Left cardiac atrium (tissue), 4 donors: ENCODE data around the gene JSRP1. TPM values are rescaled to one million over a fixed set of nuclear protein-coding genes. Genes with fewer than 3 reads are reported as not detected.

Source experiments
- ATAC-seq, 2 donors: fragments of 200-7000 bp; cut with Tn5 transposase; one replicate each; pipeline ENCODE4 v1.9.1; 2020; ENCODE audit warnings: mild to moderate bottlenecking in 2 of 2, moderate library complexity in 2 of 2
- DNase-seq: peaks from one replicate; pipeline ENCODE4 v3.0.0-alpha.2; 2020
- intact Hi-C, 2 donors: fragments of 100-400 bp; cut with DNase I; formaldehyde crosslinking; loops; one replicate each; pipeline versions ENCODE4 v1.14.1 to v1.15.1; 2022 to 2023
- long read RNA-seq: library from polyadenylated mRNA; unstranded; transcript quantifications from one replicate; pipeline ENCODE4 v2.0.0, GENCODE V29; 2021
- total RNA-seq, 2 donors: library from RNA; stranded (reverse); fragmentation: NEBNext Ultra II Directional; extraction: Animal tissue kit (Norgen Biotek cat#: 25700); gene quantifications; one replicate each; pipeline ENCODE4 v1.2.1, GENCODE V29; 2021
- donor health status: DM: no; HTN: yes; CAD: no.
- donor health status: DM: no; HTN: yes; CAD: no; lungs with severe emphysema.
- donor health status: DM: yes; HTN: yes; CAD: no.
- donor health status: Dilated cardiomyopathy.

Gene JSRP1
- total RNA-seq: under 1 TPM in 1 of 2 donors, not detected in 1; 0.27 TPM
- long read RNA-seq: 0 reads

GRCh38 chr19:2255982-2256685, at the start of gene JSRP1:
TSS of gene JSRP1 (minus strand) at chr19:2256417. CDS start at chr19:2255314, 1,103 bp downstream.
- ATAC-seq: no peak
- intact Hi-C loops: no loop called here
- DNase-seq: no peak

DNA sequence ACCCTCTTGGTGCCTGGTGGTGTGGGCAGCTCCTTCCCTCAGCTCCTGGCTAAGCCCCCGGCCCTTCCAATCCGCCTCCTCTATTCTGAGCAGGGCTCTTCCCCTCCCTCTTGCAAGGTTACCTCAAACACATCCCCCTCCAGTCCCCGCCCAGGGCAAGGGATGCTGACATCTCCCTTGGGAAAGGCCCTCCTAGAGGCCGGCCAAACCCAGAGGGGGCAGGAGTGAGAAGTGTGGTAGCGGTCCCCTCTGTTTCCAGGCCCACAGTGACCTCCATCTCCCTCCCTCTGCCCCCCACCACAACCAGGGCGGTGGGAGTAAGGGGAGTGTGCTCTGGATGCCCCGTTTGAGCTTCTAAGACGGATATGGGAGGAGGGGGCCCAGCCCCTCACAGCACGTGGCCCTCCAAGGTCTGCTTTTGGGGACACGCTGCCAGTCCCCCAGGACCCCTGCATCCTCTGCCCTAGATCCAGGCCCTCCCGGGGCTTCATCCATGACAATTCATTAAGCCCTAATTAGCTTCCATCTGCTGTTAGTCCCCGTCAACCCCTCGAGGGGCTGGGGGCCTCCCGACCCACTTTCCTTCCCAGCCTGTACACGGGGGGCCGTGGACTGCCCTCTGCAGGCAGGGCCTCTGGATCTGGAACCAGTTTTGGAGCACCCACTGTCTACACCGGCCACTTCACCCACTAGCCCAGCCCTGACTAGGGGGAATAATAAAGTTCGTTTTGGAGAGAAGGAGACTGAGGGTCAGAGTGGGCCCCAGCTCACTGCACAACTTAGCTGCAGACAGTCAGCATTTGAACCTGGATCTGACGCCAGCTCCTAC, 49.4 kb upstream of the JSRP1 start:
- ATAC-seq (no peak), DNase-seq (no peak)
- intact Hi-C loops: no loop called here

DNA sequence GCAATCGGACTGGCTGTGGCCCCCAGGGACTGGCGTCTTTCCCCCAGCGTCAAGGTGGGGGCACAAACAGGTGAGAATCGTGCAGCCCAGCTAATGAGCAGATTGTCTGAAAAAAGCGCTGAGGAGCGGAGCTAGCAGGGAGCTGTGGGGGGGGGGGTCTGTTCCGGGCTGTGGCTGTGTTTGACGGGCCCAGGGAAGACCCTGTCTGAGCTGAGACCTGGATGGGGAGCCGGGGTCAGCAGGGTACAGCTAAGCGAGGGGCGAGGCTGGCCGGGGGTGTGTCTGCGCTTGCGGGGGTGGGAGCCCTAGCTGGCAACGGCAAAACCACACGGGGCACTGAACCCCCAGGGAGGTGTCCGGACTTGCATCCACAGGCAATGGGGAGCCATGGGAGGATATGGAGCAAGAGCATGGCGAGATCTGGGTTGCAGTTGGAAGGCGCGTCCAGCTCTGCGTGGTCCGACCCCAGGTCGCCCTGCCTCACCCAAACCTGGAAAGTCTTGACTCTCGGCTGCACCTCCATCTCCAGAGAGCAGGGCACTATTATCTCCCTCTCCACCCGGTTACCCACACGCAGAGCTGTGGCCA, 47.1 kb upstream of the JSRP1 start:
- ATAC-seq: no peak
- DNase-seq: no peak
- intact Hi-C loops: no loop called here

DNA sequence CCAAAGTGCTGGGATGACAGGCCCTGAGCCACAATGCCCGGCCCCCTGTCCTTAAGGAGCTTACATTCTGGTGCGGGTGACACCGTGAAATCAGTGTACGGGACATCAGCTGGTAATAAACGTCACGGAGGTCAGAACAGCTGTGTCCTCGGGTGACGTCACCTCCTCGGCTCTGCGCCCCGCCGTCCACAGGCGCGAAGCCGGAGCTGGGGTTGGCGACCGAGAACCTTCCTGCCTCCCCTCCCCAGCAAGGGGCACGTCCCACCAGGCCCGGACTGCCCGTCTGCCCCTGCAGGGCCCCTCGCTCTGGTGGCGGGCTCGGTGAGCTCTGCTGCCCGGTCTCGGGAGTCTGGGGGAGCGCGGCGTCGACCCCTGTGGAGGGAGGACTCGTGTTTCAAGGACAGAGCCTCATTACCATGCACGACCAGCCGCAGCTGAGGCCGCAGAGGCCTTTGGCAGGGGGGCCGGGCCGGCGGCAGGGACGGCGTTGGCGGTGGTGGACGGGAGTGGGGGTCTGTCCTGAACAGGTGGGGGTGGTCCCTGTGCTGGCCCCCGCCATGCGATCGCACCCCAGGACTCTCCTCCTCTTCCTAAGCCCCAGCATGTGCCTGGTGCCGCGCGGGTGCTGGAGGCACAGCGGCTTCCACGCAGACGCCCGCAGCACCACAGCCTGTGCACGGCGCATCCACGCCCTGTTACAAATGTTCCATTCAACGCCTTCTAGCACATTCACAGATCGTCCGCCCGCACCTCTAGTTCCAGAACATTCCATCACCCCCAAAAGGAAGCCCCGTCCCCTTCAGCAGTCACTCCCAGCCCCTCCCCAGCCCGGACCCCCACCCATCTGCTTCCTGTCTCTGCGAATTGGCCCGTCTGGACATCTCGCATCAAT, 46.3 kb upstream of the JSRP1 start:
- DNase-seq: peak; percentile 72
- intact Hi-C loops: no loop called here
- peak; percentile 53 to 66 for ATAC-seq

GRCh38 chr19:2300533-2300932, 44.3 kb upstream of the JSRP1 start:
- intact Hi-C loops: no loop called here
- DNase-seq: no peak
- ATAC-seq: no peak

GRCh38 chr19:2296141-2296540, 39.9 kb upstream of the JSRP1 start:
- no peak for ATAC-seq
- intact Hi-C loops: no loop called here
- no peak for DNase-seq

- DNase-seq: peak; percentile 56
- intact Hi-C loops: no loop called here
- ATAC-seq: peak; percentile 68 to 78
These were observed 38.6 kb upstream of the JSRP1 start for GRCh38 chr19:2294687-2295335.

DNA sequence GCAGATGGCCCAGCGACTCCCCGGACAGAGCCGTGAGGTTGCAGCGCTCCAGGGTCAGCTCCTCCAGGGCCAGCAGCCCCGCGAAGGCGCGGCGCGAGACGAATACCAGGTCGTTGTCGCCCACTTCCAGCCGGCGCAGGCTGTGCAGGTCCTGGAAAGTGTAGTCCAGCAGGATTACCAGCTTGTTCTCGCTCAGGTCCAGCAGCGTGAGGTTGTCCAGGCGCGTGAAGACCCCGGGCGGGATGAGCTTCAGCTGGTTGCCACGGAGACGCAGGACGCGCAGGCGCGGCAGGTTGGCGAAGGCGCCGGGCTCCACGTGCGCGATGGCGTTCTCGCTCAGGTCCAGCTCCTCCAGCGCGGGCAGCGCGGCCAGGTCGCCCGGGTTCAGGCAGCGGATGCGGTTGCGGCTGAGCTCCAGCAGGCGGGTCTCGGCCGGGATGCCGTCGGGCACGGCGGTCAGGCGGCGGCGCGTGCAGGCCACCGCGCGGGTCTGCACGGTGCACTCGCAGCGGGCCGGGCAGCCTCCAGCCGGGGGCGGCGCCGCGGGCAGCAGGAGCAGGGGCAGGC, 35.1 kb upstream of the JSRP1 start:
- intact Hi-C loops: no loop called here
- no peak for DNase-seq

DNA sequence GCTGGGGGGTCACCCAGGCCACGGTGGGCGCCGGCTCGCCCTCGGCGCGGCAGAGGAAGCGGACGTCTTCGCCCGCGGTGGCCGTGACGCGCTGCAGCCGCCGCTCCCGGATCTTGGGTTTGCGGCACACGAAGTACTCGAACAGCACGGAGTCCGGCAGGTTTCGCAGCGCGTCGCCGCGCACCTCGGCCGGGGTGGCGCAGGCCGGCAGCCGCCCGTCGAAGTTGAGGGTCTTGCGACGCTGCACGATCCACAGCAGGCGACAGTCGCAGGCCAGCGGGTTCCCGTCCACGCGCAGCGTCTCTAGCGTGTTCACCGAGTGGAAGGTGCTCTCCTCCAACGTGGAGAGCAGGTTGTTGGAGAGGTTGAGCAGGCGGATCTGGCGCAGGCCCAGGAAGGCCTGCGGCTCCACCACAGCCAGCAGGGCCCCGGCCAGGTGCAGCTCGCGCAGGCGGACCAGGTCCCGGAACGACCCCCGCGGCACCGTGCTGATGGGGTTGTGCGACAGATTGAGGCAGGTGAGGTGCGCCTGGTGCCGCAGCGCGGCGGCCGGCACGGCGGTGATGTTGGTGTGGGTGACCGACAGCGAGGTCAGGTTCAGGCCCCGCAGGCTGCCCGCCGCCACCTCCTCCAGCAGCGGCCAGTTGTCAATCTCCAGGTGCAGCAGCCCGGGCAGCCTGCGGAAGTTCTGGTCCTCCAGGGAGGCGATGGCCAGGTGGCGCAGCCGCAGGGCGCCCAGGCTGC, 34.4 kb upstream of the JSRP1 start:
- intact Hi-C loops: no loop called here
- peak in 1 of 2 donors; percentile 4 for ATAC-seq
- no peak for DNase-seq

More for the DNA sequence above, 35.1 kb upstream of the JSRP1 start:
- no peak for ATAC-seq

- ATAC-seq: peak; percentile 25 to 38
- no peak for DNase-seq
- intact Hi-C loops: no loop called here
These were observed 33.7 kb upstream of the JSRP1 start for GRCh38 chr19:2289714-2290435.

GRCh38 chr19:2288818-2289713, 32.8 kb upstream of the JSRP1 start:
- no peak for DNase-seq
- ATAC-seq: no peak
- intact Hi-C loops: no loop called here

DNA sequence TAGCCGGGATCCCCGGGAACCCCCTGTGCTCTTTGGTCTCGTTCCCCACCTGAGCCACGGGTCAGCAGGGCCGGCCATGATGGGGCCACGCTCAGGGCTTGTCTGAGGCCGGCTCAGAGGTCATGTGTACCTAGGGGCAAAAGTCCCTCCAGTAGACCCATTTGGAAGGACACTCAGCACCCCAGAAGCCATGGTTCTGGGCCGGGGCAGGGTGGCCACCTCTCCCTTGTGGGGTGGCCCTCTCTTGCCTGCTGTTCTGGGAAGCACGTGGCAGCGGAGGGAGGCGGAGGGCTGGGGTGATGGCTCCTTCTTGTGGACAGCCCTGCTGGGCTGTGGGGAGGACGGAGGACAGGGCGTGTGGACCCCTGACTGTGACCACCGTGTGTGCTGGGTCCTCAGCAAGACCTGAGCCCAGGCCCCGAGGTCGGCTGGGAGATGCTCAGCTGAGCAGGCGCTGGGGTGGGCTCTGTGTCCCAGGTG, 32.2 kb upstream of the JSRP1 start:
- ATAC-seq (no peak), DNase-seq (no peak)
- intact Hi-C loops: no loop called here

GRCh38 chr19:2287585-2288337, 31.5 kb upstream of the JSRP1 start:
- intact Hi-C loops: no loop called here
- ATAC-seq (no peak), DNase-seq (no peak)

DNA sequence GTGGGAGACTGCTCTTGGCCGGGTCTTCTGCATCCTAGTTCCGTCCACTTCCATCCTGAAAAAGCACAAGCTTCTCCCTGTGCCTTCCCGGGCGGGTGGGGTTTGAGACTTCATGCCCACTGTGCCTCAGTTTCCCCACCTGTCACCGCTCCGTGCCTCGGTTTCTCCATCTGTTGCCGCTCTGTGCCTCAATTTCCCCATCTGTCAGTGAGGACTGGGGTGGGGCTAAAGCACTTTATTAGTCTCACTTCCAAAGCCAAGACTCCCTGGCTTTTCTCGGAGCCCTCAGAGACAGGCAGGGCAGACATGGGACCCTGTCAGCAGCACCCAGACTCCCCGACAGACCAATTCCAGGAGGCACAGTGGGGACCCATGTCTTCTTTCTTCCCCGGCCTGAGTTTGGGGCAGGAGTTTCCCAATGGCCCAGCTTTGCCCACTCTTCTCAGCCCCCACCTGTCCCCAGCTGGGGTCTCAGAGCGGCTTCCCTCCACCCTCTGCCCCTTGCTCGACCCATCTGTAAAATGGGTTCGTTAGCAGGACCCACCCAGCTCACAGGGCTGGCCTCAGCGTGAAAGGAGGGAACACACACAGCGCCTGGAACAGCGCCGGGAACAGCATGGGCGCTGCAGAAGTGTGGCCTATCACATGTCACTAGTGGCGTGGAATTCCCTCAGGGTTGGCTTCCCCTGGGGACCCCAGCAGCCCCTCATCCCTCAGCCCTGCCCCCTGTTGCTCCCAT, 30.4 kb upstream of the JSRP1 start:
- ATAC-seq (no peak), DNase-seq (no peak)
- intact Hi-C loops: no loop called here
